ENCODE measurements around the gene SFXN4. TPM values are rescaled to one million over a fixed set of nuclear protein-coding genes. Genes with fewer than 3 reads are reported as not detected.

The SFXN4 gene
- total RNA-seq, 1 donor from 2014 or later, result 16.7 TPM

DNA sequence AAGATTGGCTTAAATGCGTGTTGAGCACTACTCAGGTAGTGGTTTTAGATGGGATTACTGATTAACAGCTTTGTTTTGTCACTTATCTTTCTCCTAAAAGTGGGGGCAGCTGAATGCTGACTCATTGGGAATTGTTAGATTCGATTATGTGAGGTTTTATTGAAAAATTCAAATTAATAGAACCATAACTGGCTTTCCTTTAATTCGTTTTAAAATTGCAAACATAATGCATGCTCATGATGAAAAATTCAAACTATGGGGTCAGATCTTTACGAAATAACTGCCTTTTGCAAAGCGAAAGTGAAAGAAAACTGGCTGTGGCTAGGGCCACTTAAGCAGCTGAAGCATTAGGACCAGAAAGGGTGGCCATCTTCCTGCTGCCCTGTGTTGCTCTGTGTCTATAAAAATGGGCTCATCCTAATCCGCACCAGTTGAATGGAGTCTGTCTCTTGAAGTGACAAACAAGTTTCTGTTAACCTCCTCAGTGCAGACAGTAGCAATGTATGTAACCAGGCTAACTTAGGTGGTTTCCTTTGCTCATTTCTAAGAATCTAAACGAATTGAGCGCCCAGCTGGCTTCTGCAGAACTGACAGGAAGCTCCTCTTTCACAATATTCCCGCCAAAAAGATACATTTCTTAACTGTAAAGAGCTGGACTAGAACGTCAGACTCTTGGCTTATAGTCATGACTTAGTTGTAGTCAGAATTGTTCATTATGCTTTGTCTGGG, 33.8 kb downstream of the SFXN4 start:
- peaks cover 9% of the 10 kb centered on the region for H3K36me3 ChIP-seq (ENCODE audit: insufficient read depth, low read length)
- H3K9ac ChIP-seq (ENCODE audit: low read length), result no peak overlapping the region
- Mint-ChIP-seq H3K4me3 (ENCODE audit: unreplicated experiment) (no peak overlapping the region), H3K27ac (ENCODE audit: unreplicated experiment) (peak overlapping the region; percentile 87), H3K27me3 (ENCODE audit: low read depth, unreplicated experiment) (no peaks in the 10 kb centered on the region), H3K4me1 (ENCODE audit: low read depth, unreplicated experiment) (peaks cover 11% of the 10 kb centered on the region), H3K36me3 (ENCODE audit: low read depth, unreplicated experiment) (peaks cover 22% of the 10 kb centered on the region), H3K9me3 (ENCODE audit: unreplicated experiment) (no peaks in the 10 kb centered on the region)
- no peak for FAIRE-seq
- H2AFZ ChIP-seq (ENCODE audit: low read depth, low read length), result no peak overlapping the region
- TF ChIP-seq EZH2 (IDR thresholded peaks at IDR 0.05; ENCODE audit: insufficient read depth, low read length), result no peak
- TF ChIP-seq, protein P1, sequence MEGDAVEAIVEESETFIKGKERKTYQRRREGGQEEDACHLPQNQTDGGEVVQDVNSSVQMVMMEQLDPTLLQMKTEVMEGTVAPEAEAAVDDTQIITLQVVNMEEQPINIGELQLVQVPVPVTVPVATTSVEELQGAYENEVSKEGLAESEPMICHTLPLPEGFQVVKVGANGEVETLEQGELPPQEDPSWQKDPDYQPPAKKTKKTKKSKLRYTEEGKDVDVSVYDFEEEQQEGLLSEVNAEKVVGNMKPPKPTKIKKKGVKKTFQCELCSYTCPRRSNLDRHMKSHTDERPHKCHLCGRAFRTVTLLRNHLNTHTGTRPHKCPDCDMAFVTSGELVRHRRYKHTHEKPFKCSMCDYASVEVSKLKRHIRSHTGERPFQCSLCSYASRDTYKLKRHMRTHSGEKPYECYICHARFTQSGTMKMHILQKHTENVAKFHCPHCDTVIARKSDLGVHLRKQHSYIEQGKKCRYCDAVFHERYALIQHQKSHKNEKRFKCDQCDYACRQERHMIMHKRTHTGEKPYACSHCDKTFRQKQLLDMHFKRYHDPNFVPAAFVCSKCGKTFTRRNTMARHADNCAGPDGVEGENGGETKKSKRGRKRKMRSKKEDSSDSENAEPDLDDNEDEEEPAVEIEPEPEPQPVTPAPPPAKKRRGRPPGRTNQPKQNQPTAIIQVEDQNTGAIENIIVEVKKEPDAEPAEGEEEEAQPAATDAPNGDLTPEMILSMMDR (IDR thresholded peaks at IDR 0.05; ENCODE audit: insufficient read depth, low read depth, low read length), result no peak
- H3K79me2 ChIP-seq (ENCODE audit: insufficient read depth, low read length), result no peaks in the 10 kb centered on the region
- H3K4me3 ChIP-seq (ENCODE audit: insufficient read depth, low read depth, low read length), result no peak overlapping the region
- H3K27ac ChIP-seq (ENCODE audit: low read depth, low read length), result no peak overlapping the region
- H4K20me1 ChIP-seq (ENCODE audit: insufficient read depth, low read length), result no peaks in the 10 kb centered on the region
- no peak overlapping the region for H3K4me2 ChIP-seq (ENCODE audit: low read length)
- no peak for DNase-seq (ENCODE audit: low read depth)
- H3K27me3 ChIP-seq (ENCODE audit: insufficient read depth, low read length), result no peaks in the 10 kb centered on the region
- H3K9me3 ChIP-seq (ENCODE audit: insufficient read depth, low read depth, low read length), result no peaks in the 10 kb centered on the region
- no peaks in the 10 kb centered on the region for H3K4me1 ChIP-seq (ENCODE audit: insufficient read depth, low read length)

DNA sequence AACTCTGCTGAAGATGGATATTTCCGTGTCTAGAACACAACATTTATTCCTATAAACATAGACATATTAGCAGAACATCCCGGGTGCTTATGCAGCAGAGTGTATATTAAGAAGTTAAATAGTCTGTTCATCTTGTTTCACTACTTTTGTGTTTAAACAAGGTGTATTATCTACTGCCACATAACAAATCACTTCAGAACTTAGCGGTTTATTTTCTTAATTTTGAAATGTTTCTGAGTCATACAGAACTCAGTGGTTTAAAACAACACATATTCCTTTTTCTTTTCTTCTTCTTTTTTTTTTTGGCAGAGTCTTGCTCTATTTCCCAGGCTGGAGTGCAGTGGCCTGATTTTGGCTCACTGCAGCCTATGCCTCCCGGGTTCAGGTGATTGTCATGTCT, 35.8 kb downstream of the SFXN4 start:
- Histone ChIP-seq H3K9me3 (ENCODE audit: insufficient read depth, low read depth, low read length) (no peaks in the 10 kb centered on the region), H3K79me2 (ENCODE audit: insufficient read depth, low read length) (no peaks in the 10 kb centered on the region), H3K36me3 (ENCODE audit: insufficient read depth, low read length) (peaks cover 12% of the 10 kb centered on the region), H2AFZ (ENCODE audit: low read depth, low read length) (no peak overlapping the region), H3K27me3 (ENCODE audit: insufficient read depth, low read length) (no peaks in the 10 kb centered on the region), H3K4me2 (ENCODE audit: low read length) (no peak overlapping the region), H3K4me3 (ENCODE audit: insufficient read depth, low read depth, low read length) (no peak overlapping the region), H3K27ac (ENCODE audit: low read depth, low read length) (no peak overlapping the region), H4K20me1 (ENCODE audit: insufficient read depth, low read length) (no peaks in the 10 kb centered on the region), H3K4me1 (ENCODE audit: insufficient read depth, low read length) (no peaks in the 10 kb centered on the region), H3K9ac (ENCODE audit: low read length) (no peak overlapping the region)
- TF ChIP-seq, protein P1 (IDR thresholded peaks at IDR 0.05; ENCODE audit: insufficient read depth, low read depth, low read length), result no peak
- no peak for TF ChIP-seq EZH2 (IDR thresholded peaks at IDR 0.05; ENCODE audit: insufficient read depth, low read length)
- no peak overlapping the region for H3K4me3 Mint-ChIP-seq (ENCODE audit: unreplicated experiment)
- H3K27me3 Mint-ChIP-seq (ENCODE audit: low read depth, unreplicated experiment), result no peaks in the 10 kb centered on the region
- peaks cover 9% of the 10 kb centered on the region for H3K4me1 Mint-ChIP-seq (ENCODE audit: low read depth, unreplicated experiment)
- H3K36me3 Mint-ChIP-seq (ENCODE audit: low read depth, unreplicated experiment), result peaks cover 30% of the 10 kb centered on the region
- H3K9me3 Mint-ChIP-seq (ENCODE audit: unreplicated experiment), result peaks cover 2% of the 10 kb centered on the region
- DNase-seq (ENCODE audit: low read depth), result peak; percentile 27
- H3K27ac Mint-ChIP-seq (ENCODE audit: unreplicated experiment), result no peak overlapping the region
- FAIRE-seq, result no peak

DNA sequence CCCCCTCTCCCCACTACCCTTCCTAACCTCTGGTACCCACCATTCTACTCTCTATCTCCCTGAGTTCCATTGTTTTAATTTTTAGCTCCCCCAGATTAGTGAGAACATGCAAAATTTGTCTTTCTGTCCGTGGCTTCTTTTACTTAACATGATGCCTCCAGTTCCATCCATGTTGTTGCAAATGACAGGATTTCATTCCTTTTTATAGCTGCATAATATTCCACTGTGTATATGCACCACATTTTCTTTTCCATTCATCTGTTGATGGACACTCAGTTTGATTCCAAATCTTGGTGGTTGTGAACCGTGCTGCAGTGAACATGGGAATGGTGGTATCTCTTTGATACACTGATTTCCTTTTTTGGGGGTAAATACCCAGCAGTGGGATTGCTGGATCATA, 39.6 kb downstream of the SFXN4 start:
- Histone ChIP-seq H3K4me1 (ENCODE audit: insufficient read depth, low read length) (no peaks in the 10 kb centered on the region), H3K4me2 (ENCODE audit: low read length) (no peak overlapping the region), H3K9ac (ENCODE audit: low read length) (no peak overlapping the region), H3K4me3 (ENCODE audit: insufficient read depth, low read depth, low read length) (no peak overlapping the region), H3K27me3 (ENCODE audit: insufficient read depth, low read length) (no peaks in the 10 kb centered on the region), H3K36me3 (ENCODE audit: insufficient read depth, low read length) (peaks cover 17% of the 10 kb centered on the region), H3K79me2 (ENCODE audit: insufficient read depth, low read length) (no peaks in the 10 kb centered on the region), H3K27ac (ENCODE audit: low read depth, low read length) (no peak overlapping the region), H4K20me1 (ENCODE audit: insufficient read depth, low read length) (no peaks in the 10 kb centered on the region), H2AFZ (ENCODE audit: low read depth, low read length) (no peak overlapping the region), H3K9me3 (ENCODE audit: insufficient read depth, low read depth, low read length) (no peaks in the 10 kb centered on the region)
- TF ChIP-seq, protein P1 (IDR thresholded peaks at IDR 0.05; ENCODE audit: insufficient read depth, low read depth, low read length), result no peak
- no peak for TF ChIP-seq EZH2 (IDR thresholded peaks at IDR 0.05; ENCODE audit: insufficient read depth, low read length)
- Mint-ChIP-seq H3K4me3 (ENCODE audit: unreplicated experiment) (no peak overlapping the region), H3K27ac (ENCODE audit: unreplicated experiment) (no peak overlapping the region), H3K36me3 (ENCODE audit: low read depth, unreplicated experiment) (peaks cover 27% of the 10 kb centered on the region), H3K4me1 (ENCODE audit: low read depth, unreplicated experiment) (peaks cover 3% of the 10 kb centered on the region), H3K27me3 (ENCODE audit: low read depth, unreplicated experiment) (no peaks in the 10 kb centered on the region), H3K9me3 (ENCODE audit: unreplicated experiment) (peaks cover 2% of the 10 kb centered on the region)
- DNase-seq (ENCODE audit: low read depth), result no peak
- FAIRE-seq, result no peak
